ENCODE results near the gene SPDEF.

SPDEF gene

DNA sequence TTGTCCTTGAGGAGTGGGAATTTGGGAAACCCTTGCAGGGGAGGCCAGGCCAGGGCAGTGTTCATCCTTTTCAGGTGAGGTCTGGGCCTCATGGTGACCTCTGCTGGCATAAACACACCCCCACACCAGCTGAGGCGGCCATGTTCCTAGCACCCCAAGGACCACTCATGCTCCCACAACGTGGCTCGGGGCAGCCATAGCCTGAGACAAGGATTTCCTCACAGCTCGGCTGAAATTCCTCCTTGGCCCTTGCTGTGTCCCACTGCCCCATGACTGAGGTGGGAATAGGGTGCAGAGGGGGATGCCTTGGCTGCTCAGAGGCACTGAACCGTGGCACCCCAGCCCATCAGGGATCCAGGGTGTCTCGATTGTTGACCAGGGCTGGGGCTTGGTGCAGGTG lies 27.3 kb upstream of the SPDEF start:
- no peak for DNase-seq
- H4K8ac ChIP-seq (ENCODE audit: low read depth, low read length): no peak overlapping the region
- H3K4me1 ChIP-seq (ENCODE audit: control insufficient read depth, low read depth, low read length): peaks cover 3% of the 10 kb centered on the region
- H3K4me3 ChIP-seq (ENCODE audit: low read length): no peak overlapping the region
- no peak overlapping the region for H3K4ac ChIP-seq (ENCODE audit: low read depth, low read length)
- no peak overlapping the region for H3K4me2 ChIP-seq (ENCODE audit: low read length)
- no peak overlapping the region for H4K5ac ChIP-seq (ENCODE audit: low read length)
- no peak overlapping the region for H3K18ac ChIP-seq (ENCODE audit: low read length)
- H2BK5ac ChIP-seq (ENCODE audit: low read length): no peak overlapping the region
- H3K56ac ChIP-seq (ENCODE audit: low read length): no peak overlapping the region
- no peaks in the 10 kb centered on the region for H3K36me3 ChIP-seq (ENCODE audit: control insufficient read depth, insufficient read depth, low read length)
- H3K79me2 ChIP-seq (ENCODE audit: control insufficient read depth, insufficient read depth, low read length): no peaks in the 10 kb centered on the region
- no CpG with 5 or more reads among the region's 6 CpGs for WGBS (ENCODE audit: extremely low coverage, insufficient coverage, low lambda C conversion rate)
- H2BK120ac ChIP-seq (ENCODE audit: low read depth, low read length): no peak overlapping the region
- H2AK5ac ChIP-seq (ENCODE audit: low read length): no peak overlapping the region
- H2BK15ac ChIP-seq (replicated peaks; ENCODE audit: low read depth): no peak overlapping the region
- H3K9ac ChIP-seq (ENCODE audit: low read length): no peak overlapping the region
- no peak overlapping the region for H3K27ac ChIP-seq (ENCODE audit: low read depth, low read length)
- no peak overlapping the region for H3K23ac ChIP-seq (ENCODE audit: low read length)
- H3K27me3 ChIP-seq (ENCODE audit: insufficient read depth, low read length, poor library complexity): no peaks in the 10 kb centered on the region
- no peaks in the 10 kb centered on the region for H3K79me1 ChIP-seq (ENCODE audit: low read length)

DNA sequence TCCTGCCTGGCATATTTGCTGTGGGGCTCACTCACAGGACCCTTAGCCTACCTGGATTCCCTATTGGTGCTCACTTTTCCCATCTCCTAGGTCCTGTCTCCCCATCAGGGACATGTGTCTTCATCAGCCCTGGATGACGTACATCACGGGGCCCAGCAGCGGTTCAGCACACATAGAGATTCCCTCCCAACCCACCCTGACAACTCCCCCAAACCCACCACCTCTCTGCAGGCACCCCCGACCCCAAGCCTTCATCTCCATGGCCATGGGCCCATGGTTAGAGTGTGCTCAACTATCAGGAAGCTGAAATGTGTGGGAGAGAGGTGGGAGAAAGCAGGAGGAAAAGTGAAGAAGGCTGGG lies 25.4 kb upstream of the SPDEF start:
- H2BK15ac ChIP-seq (replicated peaks; ENCODE audit: low read depth): no peak overlapping the region
- H3K79me1 ChIP-seq (ENCODE audit: low read length): no peaks in the 10 kb centered on the region
- H3K27me3 ChIP-seq (ENCODE audit: insufficient read depth, low read length, poor library complexity): no peaks in the 10 kb centered on the region
- no peak for DNase-seq
- H3K27ac ChIP-seq (ENCODE audit: low read depth, low read length): no peak overlapping the region
- H3K4ac ChIP-seq (ENCODE audit: low read depth, low read length): no peak overlapping the region
- no peaks in the 10 kb centered on the region for H3K79me2 ChIP-seq (ENCODE audit: control insufficient read depth, insufficient read depth, low read length)
- no peak overlapping the region for H4K5ac ChIP-seq (ENCODE audit: low read length)
- no peak overlapping the region for H3K56ac ChIP-seq (ENCODE audit: low read length)
- H3K4me1 ChIP-seq (ENCODE audit: control insufficient read depth, low read depth, low read length): peaks cover 3% of the 10 kb centered on the region
- no CpG with 5 or more reads among the region's 4 CpGs for WGBS (ENCODE audit: extremely low coverage, insufficient coverage, low lambda C conversion rate)
- H2BK5ac ChIP-seq (ENCODE audit: low read length): no peak overlapping the region
- H2BK120ac ChIP-seq (ENCODE audit: low read depth, low read length): no peak overlapping the region
- no peak overlapping the region for H2AK5ac ChIP-seq (ENCODE audit: low read length)
- H3K18ac ChIP-seq (ENCODE audit: low read length): no peak overlapping the region
- H3K9ac ChIP-seq (ENCODE audit: low read length): no peak overlapping the region
- H3K23ac ChIP-seq (ENCODE audit: low read length): no peak overlapping the region
- no peaks in the 10 kb centered on the region for H3K36me3 ChIP-seq (ENCODE audit: control insufficient read depth, insufficient read depth, low read length)
- H3K4me3 ChIP-seq (ENCODE audit: low read length): no peak overlapping the region
- no peak overlapping the region for H3K4me2 ChIP-seq (ENCODE audit: low read length)
- H4K8ac ChIP-seq (ENCODE audit: low read depth, low read length): no peak overlapping the region

GRCh38 chr6:34580707-34581560 lies 24.8 kb upstream of the SPDEF start:
- Histone ChIP-seq H3K23ac (ENCODE audit: low read length) (no peak overlapping the region), H3K9ac (ENCODE audit: low read length) (no peak overlapping the region), H3K4me2 (ENCODE audit: low read length) (no peak overlapping the region), H4K5ac (ENCODE audit: low read length) (no peak overlapping the region), H3K4me3 (ENCODE audit: low read length) (no peak overlapping the region), H3K56ac (ENCODE audit: low read length) (no peak overlapping the region), H3K4me1 (ENCODE audit: control insufficient read depth, low read depth, low read length) (peaks cover 3% of the 10 kb centered on the region), H2BK15ac (replicated peaks; ENCODE audit: low read depth) (no peak overlapping the region), H3K79me2 (ENCODE audit: control insufficient read depth, insufficient read depth, low read length) (no peaks in the 10 kb centered on the region), H3K4ac (ENCODE audit: low read depth, low read length) (no peak overlapping the region), H3K27me3 (ENCODE audit: insufficient read depth, low read length, poor library complexity) (no peaks in the 10 kb centered on the region), H2BK5ac (ENCODE audit: low read length) (no peak overlapping the region), H3K36me3 (ENCODE audit: control insufficient read depth, insufficient read depth, low read length) (no peaks in the 10 kb centered on the region), H3K27ac (ENCODE audit: low read depth, low read length) (no peak overlapping the region), H3K79me1 (ENCODE audit: low read length) (no peaks in the 10 kb centered on the region), H3K18ac (ENCODE audit: low read length) (no peak overlapping the region), H4K8ac (ENCODE audit: low read depth, low read length) (no peak overlapping the region), H2AK5ac (ENCODE audit: low read length) (no peak overlapping the region), H2BK120ac (ENCODE audit: low read depth, low read length) (no peak overlapping the region)
- no CpG with 5 or more reads among the region's 6 CpGs for WGBS (ENCODE audit: extremely low coverage, insufficient coverage, low lambda C conversion rate)
- DNase-seq: no peak

- H3K4ac ChIP-seq (ENCODE audit: low read depth, low read length): no peak overlapping the region
- H3K18ac ChIP-seq (ENCODE audit: low read length): no peak overlapping the region
- H3K4me1 ChIP-seq (ENCODE audit: control insufficient read depth, low read depth, low read length): peaks cover 2% of the 10 kb centered on the region
- no peak overlapping the region for H3K4me3 ChIP-seq (ENCODE audit: low read length)
- no peak overlapping the region for H2BK15ac ChIP-seq (replicated peaks; ENCODE audit: low read depth)
- H3K23ac ChIP-seq (ENCODE audit: low read length): no peak overlapping the region
- no peak overlapping the region for H2BK120ac ChIP-seq (ENCODE audit: low read depth, low read length)
- no peak overlapping the region for H4K8ac ChIP-seq (ENCODE audit: low read depth, low read length)
- H2BK5ac ChIP-seq (ENCODE audit: low read length): no peak overlapping the region
- H4K5ac ChIP-seq (ENCODE audit: low read length): no peak overlapping the region
- no peak overlapping the region for H3K27ac ChIP-seq (ENCODE audit: low read depth, low read length)
- no peak overlapping the region for H3K56ac ChIP-seq (ENCODE audit: low read length)
- no peaks in the 10 kb centered on the region for H3K79me2 ChIP-seq (ENCODE audit: control insufficient read depth, insufficient read depth, low read length)
- no peaks in the 10 kb centered on the region for H3K79me1 ChIP-seq (ENCODE audit: low read length)
- no peak overlapping the region for H2AK5ac ChIP-seq (ENCODE audit: low read length)
- no CpG with 5 or more reads among the region's 7 CpGs for WGBS (ENCODE audit: extremely low coverage, insufficient coverage, low lambda C conversion rate)
- H3K36me3 ChIP-seq (ENCODE audit: control insufficient read depth, insufficient read depth, low read length): no peaks in the 10 kb centered on the region
- DNase-seq: no peak
- H3K4me2 ChIP-seq (ENCODE audit: low read length): no peak overlapping the region
- no peaks in the 10 kb centered on the region for H3K27me3 ChIP-seq (ENCODE audit: insufficient read depth, low read length, poor library complexity)
- no peak overlapping the region for H3K9ac ChIP-seq (ENCODE audit: low read length)
Measured at GRCh38 chr6:34578445-34579262, 22.5 kb upstream of the SPDEF start.

DNA sequence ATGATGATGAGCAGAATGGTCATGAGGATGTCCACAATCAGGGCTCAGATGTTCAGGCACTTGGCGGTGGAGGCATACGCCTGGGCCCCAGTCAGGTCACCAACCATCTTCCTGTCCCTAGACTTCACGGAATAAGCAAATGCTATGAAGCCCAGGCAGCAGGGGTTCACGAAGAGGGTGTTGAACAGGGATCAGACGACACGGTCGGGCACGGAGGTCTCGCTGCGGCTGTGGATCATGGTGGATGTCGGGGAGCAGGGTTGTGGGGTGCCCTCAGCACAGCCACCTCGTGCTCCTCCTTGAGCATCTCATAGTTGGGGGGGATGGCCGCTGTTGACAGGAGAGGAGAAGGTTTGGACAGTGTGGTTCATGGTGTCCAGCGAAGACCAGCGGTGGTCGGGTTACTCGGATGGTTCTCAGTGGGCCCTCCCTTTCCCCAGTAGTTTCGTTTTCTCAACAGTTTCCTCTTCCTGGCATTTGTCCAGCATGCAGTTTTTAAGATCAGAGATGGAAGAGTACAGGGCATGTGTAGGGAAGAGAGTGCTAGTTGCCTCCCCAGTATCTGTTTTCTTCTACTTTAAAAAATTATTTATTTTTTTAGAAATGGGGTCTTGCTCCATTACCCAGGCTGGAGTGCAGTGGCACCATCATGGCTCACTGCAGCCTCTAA lies 20.3 kb upstream of the SPDEF start:
- Histone ChIP-seq H3K4me3 (ENCODE audit: low read length) (no peak overlapping the region), H3K27ac (ENCODE audit: low read depth, low read length) (no peak overlapping the region), H2AK5ac (ENCODE audit: low read length) (no peak overlapping the region), H4K8ac (ENCODE audit: low read depth, low read length) (no peak overlapping the region), H3K4me2 (ENCODE audit: low read length) (no peak overlapping the region), H3K79me2 (ENCODE audit: control insufficient read depth, insufficient read depth, low read length) (no peaks in the 10 kb centered on the region), H2BK120ac (ENCODE audit: low read depth, low read length) (no peak overlapping the region), H3K4ac (ENCODE audit: low read depth, low read length) (no peak overlapping the region), H3K18ac (ENCODE audit: low read length) (no peak overlapping the region), H3K79me1 (ENCODE audit: low read length) (no peaks in the 10 kb centered on the region), H3K56ac (ENCODE audit: low read length) (no peak overlapping the region), H3K9ac (ENCODE audit: low read length) (no peak overlapping the region), H3K23ac (ENCODE audit: low read length) (no peak overlapping the region), H2BK15ac (replicated peaks; ENCODE audit: low read depth) (no peak overlapping the region), H3K27me3 (ENCODE audit: insufficient read depth, low read length, poor library complexity) (no peaks in the 10 kb centered on the region), H2BK5ac (ENCODE audit: low read length) (no peak overlapping the region), H3K36me3 (ENCODE audit: control insufficient read depth, insufficient read depth, low read length) (no peaks in the 10 kb centered on the region), H3K4me1 (ENCODE audit: control insufficient read depth, low read depth, low read length) (peaks cover 2% of the 10 kb centered on the region), H4K5ac (ENCODE audit: low read length) (no peak overlapping the region)
- no peak for DNase-seq
- WGBS (ENCODE audit: extremely low coverage, insufficient coverage, low lambda C conversion rate): no CpG with 5 or more reads among the region's 18 CpGs

All from mesendoderm (in vitro differentiated cells).